NCI-H1436 (cell line): ENCODE results near the gene THRAP3.

Experiments used
- DNase-seq: peaks from one replicate; lab custom pipeline; 2025; lab: John Stamatoyannopoulos, UW

Gene THRAP3

GRCh38 chr1:36352910-36353878 is 129.0 kb downstream of the THRAP3 start:
- no peak for DNase-seq

DNA sequence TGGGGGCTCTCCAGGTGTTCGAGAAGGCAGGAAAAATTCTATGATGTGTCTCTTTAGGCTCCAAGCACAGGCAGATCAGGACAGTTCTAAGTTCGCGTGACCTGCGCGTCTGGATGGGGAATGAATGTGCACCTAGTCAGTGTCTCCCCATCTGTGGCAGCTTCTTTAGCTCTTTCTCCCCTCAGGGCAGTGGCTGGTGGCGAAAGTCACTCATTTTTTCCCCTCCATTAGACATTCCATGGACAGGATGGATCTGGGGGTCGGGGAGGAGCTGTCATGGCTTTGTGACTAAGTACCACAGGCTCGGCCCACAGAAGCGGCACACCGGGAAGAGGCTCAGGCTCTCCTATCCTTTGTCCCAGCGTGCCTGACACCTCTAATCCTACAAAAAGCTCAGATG is 130.2 kb downstream of the THRAP3 start:
- DNase-seq = no peak
